GM23338 (cell line): Measurements from ENCODE around the gene PPDPF. TPM values are rescaled to one million over a fixed set of nuclear protein-coding genes. Genes with fewer than 3 reads are reported as not detected.

Experiments used
- ATAC-seq: fragments of 200-7000 bp; cut with Tn5 transposase; 3 replicates; pipeline ENCODE4 v1.9.1; 2020
- DNase-seq: peaks from one replicate; pipeline ENCODE4 v3.0.0-alpha.2; 2015; ENCODE audit warnings: low spot score
- H2AFZ ChIP-seq: fragments of 200-600 bp; sonication (generic); 2 replicates; pipeline ENCODE4 v1.8.0; 2016; ENCODE audit warnings: antibody characterized with exemption, mild to moderate bottlenecking, moderate library complexity
- H3F3A ChIP-seq: fragments of 200-600 bp; sonication (generic); replicated peaks from 2 replicates; pipeline ENCODE4 v1.8.0; 2017; ENCODE audit warnings: antibody characterized with exemption, mixed run types, low read depth
- H3K27ac ChIP-seq: fragments of 200-600 bp; sonication (generic); 2 replicates; pipeline ENCODE4 v1.6.1; 2016; ENCODE audit warnings: low read depth
- H3K27me3 ChIP-seq: fragments of 200-600 bp; sonication (generic); 2 replicates; pipeline ENCODE4 v1.8.0; 2016; ENCODE audit warnings: mild to moderate bottlenecking, mixed run types, moderate library complexity; ENCODE audit not compliant: insufficient read depth
- H3K36me3 ChIP-seq: fragments of 200-600 bp; sonication (generic); 2 replicates; pipeline ENCODE4 v1.8.0; 2016; ENCODE audit warnings: mild to moderate bottlenecking; ENCODE audit not compliant: insufficient read depth
- H3K4me1 ChIP-seq: fragments of 200-600 bp; sonication (generic); 2 replicates; pipeline ENCODE4 v1.8.0; 2016; ENCODE audit warnings: mild to moderate bottlenecking, moderate library complexity; ENCODE audit not compliant: insufficient read depth
- H3K4me2 ChIP-seq: fragments of 200-600 bp; sonication (generic); 2 replicates; pipeline ENCODE4 v1.7.1; 2017; ENCODE audit warnings: mixed run types
- H3K4me3 ChIP-seq: fragments of 200-600 bp; sonication (generic); 2 replicates; pipeline ENCODE4 v1.6.1; 2016; ENCODE audit warnings: mixed run types
- H3K79me2 ChIP-seq: fragments of 200-600 bp; sonication (generic); replicated peaks from 2 replicates; pipeline ENCODE4 v1.8.0; 2017; ENCODE audit warnings: mild to moderate bottlenecking; ENCODE audit not compliant: insufficient read depth
- H3K9me2 ChIP-seq: fragments of 200-600 bp; sonication (generic); 2 replicates; pipeline ENCODE4 v1.8.0; 2017; ENCODE audit not compliant: insufficient read depth
- H4K20me1 ChIP-seq: fragments of 200-600 bp; sonication (generic); replicated peaks from 2 replicates; pipeline ENCODE4 v1.8.0; 2017; ENCODE audit warnings: mild to moderate bottlenecking; ENCODE audit not compliant: insufficient read depth
- H3K27ac Mint-ChIP-seq: 2 replicates; pipeline ENCODE4 v1.8.0; 2020; ENCODE audit warnings: inconsistent platforms, mild to moderate bottlenecking, moderate library complexity, mixed read lengths
- H3K27me3 Mint-ChIP-seq: 3 replicates; pipeline ENCODE4 v1.8.0; 2022; ENCODE audit warnings: low read depth, mild to moderate bottlenecking, moderate library complexity, mixed read lengths, inconsistent platforms; ENCODE audit not compliant: insufficient read depth, poor library complexity
- H3K36me3 Mint-ChIP-seq: 3 replicates; pipeline ENCODE4 v1.8.0; 2021; ENCODE audit warnings: low read depth, mild to moderate bottlenecking, inconsistent platforms, moderate library complexity, mixed read lengths
- H3K4me1 Mint-ChIP-seq: 3 replicates; pipeline ENCODE4 v1.8.0; 2020; ENCODE audit warnings: mild to moderate bottlenecking, inconsistent platforms, mixed read lengths
- H3K4me3 Mint-ChIP-seq: 3 replicates; pipeline ENCODE4 v1.8.0; 2021; ENCODE audit warnings: moderate library complexity, mild to moderate bottlenecking, inconsistent platforms, mixed read lengths
- H3K9me3 Mint-ChIP-seq: 3 replicates; pipeline ENCODE4 v1.8.0; 2020; ENCODE audit warnings: moderate library complexity, mild to moderate bottlenecking, inconsistent platforms, mixed read lengths
- CREB1 ChIP-seq: fragments of 250-450 bp; sonication (Bioruptor Pico); IDR thresholded peaks from 2 replicates; pipeline ENCODE4 v1.5.0; 2020; ENCODE audit warnings: low read depth, mild to moderate bottlenecking, moderate library complexity
- EZH2 ChIP-seq: fragments of 200-600 bp; sonication (generic); IDR thresholded peaks from one replicate; pipeline ENCODE4 v1.8.0; 2017; ENCODE audit warnings: antibody characterized with exemption, mild to moderate bottlenecking, low read depth; ENCODE audit not compliant: unreplicated experiment
- EZH2phosphoT487 ChIP-seq: fragments of 200-600 bp; sonication (generic); IDR thresholded peaks from one replicate; pipeline ENCODE4 v1.8.1; 2018; ENCODE audit warnings: antibody characterized with exemption; ENCODE audit not compliant: unreplicated experiment
- NANOG ChIP-seq: IDR thresholded peaks from 2 replicates; pipeline ENCODE4 v1.6.1; 2016; ENCODE audit warnings: antibody characterized with exemption, borderline replicate concordance
- POLR2AphosphoS5 ChIP-seq: IDR thresholded peaks from 2 replicates; pipeline ENCODE4 v1.6.1; 2016; ENCODE audit warnings: antibody characterized with exemption, low read depth
- STAT1 ChIP-seq: IDR thresholded peaks from one replicate; pipeline ENCODE4 v1.6.1; 2016; ENCODE audit warnings: antibody characterized with exemption; ENCODE audit not compliant: unreplicated experiment
- ZNF114 ChIP-seq: fragments of 250-450 bp; sonication (Bioruptor Pico); IDR thresholded peaks from 2 replicates; pipeline ENCODE4 v1.5.0; 2020; ENCODE audit warnings: mild to moderate bottlenecking, moderate library complexity
- ZNF331 ChIP-seq: fragments of 250-450 bp; sonication (Bioruptor Pico); IDR thresholded peaks from 2 replicates; pipeline ENCODE4 v1.5.0; 2020; ENCODE audit warnings: low read depth, mild to moderate bottlenecking, moderate library complexity
- polyA plus RNA-seq: library from polyadenylated mRNA; unstranded; fragments of >200 nt; fragmentation: Nextera tagmentation; extraction: Ambion mirVana; gene quantifications from 2 replicates; pipeline ENCODE4 v1.2.1, GENCODE V29; 2016
- total RNA-seq: library from RNA; depleted of rRNA; stranded (reverse); fragments of >200 nt; shearing (Covaris generic); gene quantifications from 2 replicates; pipeline ENCODE4 v1.2.3, GENCODE V29; 2014
- TF ChIP-seq, protein P1 (sequence below), 2 experiments: fragments of 200-600 bp in 1 of 2; sonication (generic) in 1 of 2; conservative IDR thresholded peaks; 2 replicates each; pipeline versions ENCODE4 v1.5.1 to v1.6.1; 2016 to 2017; ENCODE audit warnings: antibody characterized with exemption in 2 of 2, low read depth in 2 of 2, mild to moderate bottlenecking in 2 of 2, moderate library complexity in 1 of 2
- TF ChIP-seq, protein P2 (sequence below): fragments of 250-450 bp; sonication (Bioruptor Pico); IDR thresholded peaks from 2 replicates; pipeline ENCODE4 v1.5.0; 2020; ENCODE audit warnings: mild to moderate bottlenecking, moderate library complexity
- TF ChIP-seq, protein P3 (sequence below): IDR thresholded peaks from 2 replicates; pipeline ENCODE4 v1.6.1; 2016; ENCODE audit warnings: antibody characterized with exemption

PPDPF gene
- total and polyA plus RNA-seq, 2 experiments from 2014 or later = 83.9 to 141 TPM

DNA sequence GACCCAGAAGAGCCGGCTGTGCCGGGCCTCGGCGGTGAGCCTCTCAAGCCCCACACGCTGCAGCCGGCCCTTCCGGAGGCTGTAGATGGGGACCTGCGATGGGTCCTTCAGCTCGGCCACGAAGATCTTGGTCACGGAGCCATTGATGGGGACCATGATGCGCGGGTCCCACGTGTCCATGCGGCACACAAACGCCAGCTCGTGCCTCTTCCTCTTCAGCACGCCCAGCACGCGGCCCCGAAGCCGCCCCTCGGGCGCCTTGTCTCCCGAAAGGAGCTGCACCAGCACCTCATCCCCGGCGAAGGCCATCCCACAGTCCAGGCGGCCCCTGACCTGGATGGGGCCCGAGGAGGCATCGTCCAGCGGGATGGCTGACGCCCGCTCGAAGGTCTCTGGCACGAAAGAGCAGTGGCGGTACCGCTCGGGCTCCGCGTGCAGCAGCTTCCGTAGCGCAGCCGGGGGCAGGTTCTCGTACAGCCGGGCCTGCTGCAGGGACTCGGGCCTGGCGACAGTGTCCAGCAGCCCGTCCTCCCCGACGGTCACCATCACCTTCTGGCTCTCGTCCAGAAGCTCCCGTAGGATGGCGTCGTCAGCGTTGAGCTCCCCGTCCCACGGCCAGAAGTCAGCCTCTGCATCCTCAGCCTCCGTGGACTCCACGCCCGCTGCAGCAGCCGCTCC lies 44.6 kb downstream of the PPDPF start:
- H3K4me3 Mint-ChIP-seq = no peak overlapping the region
- ATAC-seq = no peak

DNA sequence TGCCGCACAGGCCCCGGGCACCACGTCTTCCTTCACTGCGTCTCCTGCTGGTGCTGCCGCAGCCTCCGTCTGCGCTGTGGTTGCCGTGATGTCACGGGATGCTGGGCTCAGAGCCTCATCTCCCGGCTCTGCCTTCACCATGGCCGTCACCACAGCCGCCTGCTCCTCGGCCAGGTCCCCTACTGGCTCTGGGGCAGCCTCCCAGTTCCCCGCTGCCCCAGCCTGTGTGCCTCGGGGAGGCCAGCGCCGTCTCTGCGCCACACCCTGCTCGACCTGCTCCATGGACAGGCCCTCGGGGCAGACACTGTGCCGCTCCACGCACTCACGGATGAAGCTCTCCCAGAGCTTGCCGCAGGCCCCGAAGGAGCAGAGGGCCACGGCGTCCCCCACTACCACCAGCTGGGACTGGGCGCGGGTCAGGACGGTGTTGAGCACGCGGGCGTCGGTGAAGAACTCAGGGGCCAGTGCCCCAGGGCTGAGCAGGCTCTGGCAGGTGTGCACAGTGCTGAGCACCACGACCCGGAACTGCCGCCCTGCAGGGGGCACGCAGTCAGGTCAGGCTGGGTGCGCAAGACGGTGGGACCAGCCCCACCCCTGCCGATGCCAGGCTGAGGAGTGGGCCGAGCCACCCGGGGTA lies 45.3 kb downstream of the PPDPF start:
- Mint-ChIP-seq H3K36me3 (no peaks in the 10 kb centered on the region), H3K4me1 (no peaks in the 10 kb centered on the region), H3K4me3 (no peak overlapping the region), H3K27ac (no peak overlapping the region), H3K9me3 (no peaks in the 10 kb centered on the region), H3K27me3 (no peaks in the 10 kb centered on the region)
- no peaks in the 10 kb centered on the region for H3K4me1 ChIP-seq
- H3K27ac ChIP-seq = no peak overlapping the region
- no peaks in the 10 kb centered on the region for H3K9me2 ChIP-seq
- no peaks in the 10 kb centered on the region for H3K36me3 ChIP-seq
- no peaks in the 10 kb centered on the region for H4K20me1 ChIP-seq
- H2AFZ ChIP-seq = no peak overlapping the region
- H3K79me2 ChIP-seq = no peaks in the 10 kb centered on the region
- ATAC-seq (no peak), DNase-seq (no peak)
- no peak overlapping the region for H3K4me3 ChIP-seq
- H3K4me2 ChIP-seq = no peak overlapping the region
- H3K27me3 ChIP-seq = no peaks in the 10 kb centered on the region
- no peaks in the 10 kb centered on the region for H3F3A ChIP-seq
- TF ChIP-seq, protein P1, sequence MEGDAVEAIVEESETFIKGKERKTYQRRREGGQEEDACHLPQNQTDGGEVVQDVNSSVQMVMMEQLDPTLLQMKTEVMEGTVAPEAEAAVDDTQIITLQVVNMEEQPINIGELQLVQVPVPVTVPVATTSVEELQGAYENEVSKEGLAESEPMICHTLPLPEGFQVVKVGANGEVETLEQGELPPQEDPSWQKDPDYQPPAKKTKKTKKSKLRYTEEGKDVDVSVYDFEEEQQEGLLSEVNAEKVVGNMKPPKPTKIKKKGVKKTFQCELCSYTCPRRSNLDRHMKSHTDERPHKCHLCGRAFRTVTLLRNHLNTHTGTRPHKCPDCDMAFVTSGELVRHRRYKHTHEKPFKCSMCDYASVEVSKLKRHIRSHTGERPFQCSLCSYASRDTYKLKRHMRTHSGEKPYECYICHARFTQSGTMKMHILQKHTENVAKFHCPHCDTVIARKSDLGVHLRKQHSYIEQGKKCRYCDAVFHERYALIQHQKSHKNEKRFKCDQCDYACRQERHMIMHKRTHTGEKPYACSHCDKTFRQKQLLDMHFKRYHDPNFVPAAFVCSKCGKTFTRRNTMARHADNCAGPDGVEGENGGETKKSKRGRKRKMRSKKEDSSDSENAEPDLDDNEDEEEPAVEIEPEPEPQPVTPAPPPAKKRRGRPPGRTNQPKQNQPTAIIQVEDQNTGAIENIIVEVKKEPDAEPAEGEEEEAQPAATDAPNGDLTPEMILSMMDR (conservative IDR thresholded peaks at IDR 0.05; ENCODE audit: low read depth in 2 of 2) = no peak
- TF ChIP-seq, protein P2, sequence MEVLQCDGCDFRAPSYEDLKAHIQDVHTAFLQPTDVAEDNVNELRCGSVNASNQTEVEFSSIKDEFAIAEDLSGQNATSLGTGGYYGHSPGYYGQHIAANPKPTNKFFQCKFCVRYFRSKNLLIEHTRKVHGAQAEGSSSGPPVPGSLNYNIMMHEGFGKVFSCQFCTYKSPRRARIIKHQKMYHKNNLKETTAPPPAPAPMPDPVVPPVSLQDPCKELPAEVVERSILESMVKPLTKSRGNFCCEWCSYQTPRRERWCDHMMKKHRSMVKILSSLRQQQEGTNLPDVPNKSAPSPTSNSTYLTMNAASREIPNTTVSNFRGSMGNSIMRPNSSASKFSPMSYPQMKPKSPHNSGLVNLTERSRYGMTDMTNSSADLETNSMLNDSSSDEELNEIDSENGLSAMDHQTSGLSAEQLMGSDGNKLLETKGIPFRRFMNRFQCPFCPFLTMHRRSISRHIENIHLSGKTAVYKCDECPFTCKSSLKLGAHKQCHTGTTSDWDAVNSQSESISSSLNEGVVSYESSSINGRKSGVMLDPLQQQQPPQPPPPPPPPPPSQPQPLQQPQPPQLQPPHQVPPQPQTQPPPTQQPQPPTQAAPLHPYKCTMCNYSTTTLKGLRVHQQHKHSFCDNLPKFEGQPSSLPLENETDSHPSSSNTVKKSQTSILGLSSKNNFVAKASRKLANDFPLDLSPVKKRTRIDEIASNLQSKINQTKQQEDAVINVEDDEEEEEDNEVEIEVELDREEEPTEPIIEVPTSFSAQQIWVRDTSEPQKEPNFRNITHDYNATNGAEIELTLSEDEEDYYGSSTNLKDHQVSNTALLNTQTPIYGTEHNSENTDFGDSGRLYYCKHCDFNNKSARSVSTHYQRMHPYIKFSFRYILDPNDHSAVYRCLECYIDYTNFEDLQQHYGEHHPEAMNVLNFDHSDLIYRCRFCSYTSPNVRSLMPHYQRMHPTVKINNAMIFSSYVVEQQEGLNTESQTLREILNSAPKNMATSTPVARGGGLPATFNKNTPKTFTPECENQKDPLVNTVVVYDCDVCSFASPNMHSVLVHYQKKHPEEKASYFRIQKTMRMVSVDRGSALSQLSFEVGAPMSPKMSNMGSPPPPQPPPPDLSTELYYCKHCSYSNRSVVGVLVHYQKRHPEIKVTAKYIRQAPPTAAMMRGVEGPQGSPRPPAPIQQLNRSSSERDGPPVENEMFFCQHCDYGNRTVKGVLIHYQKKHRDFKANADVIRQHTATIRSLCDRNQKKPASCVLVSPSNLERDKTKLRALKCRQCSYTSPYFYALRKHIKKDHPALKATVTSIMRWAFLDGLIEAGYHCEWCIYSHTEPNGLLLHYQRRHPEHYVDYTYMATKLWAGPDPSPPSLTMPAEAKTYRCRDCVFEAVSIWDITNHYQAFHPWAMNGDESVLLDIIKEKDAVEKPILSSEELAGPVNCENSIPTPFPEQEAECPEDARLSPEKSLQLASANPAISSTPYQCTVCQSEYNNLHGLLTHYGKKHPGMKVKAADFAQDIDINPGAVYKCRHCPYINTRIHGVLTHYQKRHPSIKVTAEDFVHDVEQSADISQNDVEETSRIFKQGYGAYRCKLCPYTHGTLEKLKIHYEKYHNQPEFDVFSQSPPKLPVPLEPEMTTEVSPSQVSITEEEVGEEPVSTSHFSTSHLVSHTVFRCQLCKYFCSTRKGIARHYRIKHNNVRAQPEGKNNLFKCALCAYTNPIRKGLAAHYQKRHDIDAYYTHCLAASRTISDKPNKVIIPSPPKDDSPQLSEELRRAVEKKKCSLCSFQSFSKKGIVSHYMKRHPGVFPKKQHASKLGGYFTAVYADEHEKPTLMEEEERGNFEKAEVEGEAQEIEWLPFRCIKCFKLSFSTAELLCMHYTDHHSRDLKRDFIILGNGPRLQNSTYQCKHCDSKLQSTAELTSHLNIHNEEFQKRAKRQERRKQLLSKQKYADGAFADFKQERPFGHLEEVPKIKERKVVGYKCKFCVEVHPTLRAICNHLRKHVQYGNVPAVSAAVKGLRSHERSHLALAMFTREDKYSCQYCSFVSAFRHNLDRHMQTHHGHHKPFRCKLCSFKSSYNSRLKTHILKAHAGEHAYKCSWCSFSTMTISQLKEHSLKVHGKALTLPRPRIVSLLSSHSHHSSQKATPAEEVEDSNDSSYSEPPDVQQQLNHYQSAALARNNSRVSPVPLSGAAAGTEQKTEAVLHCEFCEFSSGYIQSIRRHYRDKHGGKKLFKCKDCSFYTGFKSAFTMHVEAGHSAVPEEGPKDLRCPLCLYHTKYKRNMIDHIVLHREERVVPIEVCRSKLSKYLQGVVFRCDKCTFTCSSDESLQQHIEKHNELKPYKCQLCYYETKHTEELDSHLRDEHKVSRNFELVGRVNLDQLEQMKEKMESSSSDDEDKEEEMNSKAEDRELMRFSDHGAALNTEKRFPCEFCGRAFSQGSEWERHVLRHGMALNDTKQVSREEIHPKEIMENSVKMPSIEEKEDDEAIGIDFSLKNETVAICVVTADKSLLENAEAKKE (CRISPR knock-in tag) = no peak
- TF ChIP-seq EZH2phosphoT487 (no peak), STAT1 (no peak), POLR2AphosphoS5 (no peak), EZH2 (no peak), NANOG (no peak), ZNF114 (no peak), CREB1 (CRISPR knock-in tag) (no peak)

More for the DNA sequence above, 44.6 kb downstream of the PPDPF start:
- H3K4me1 ChIP-seq = no peaks in the 10 kb centered on the region
- H3K4me1 Mint-ChIP-seq = no peaks in the 10 kb centered on the region
- no peak for TF ChIP-seq ZNF114
- no peak for TF ChIP-seq STAT1
- TF ChIP-seq, protein P3, sequence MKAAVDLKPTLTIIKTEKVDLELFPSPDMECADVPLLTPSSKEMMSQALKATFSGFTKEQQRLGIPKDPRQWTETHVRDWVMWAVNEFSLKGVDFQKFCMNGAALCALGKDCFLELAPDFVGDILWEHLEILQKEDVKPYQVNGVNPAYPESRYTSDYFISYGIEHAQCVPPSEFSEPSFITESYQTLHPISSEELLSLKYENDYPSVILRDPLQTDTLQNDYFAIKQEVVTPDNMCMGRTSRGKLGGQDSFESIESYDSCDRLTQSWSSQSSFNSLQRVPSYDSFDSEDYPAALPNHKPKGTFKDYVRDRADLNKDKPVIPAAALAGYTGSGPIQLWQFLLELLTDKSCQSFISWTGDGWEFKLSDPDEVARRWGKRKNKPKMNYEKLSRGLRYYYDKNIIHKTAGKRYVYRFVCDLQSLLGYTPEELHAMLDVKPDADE = no peak
- TF ChIP-seq ZNF331 (CRISPR knock-in tag) = no peak
- no peak for TF ChIP-seq CREB1 (CRISPR knock-in tag)
- no peak overlapping the region for H3K27ac ChIP-seq
- no peaks in the 10 kb centered on the region for H3K27me3 Mint-ChIP-seq
- no peaks in the 10 kb centered on the region for H3F3A ChIP-seq
- no peaks in the 10 kb centered on the region for H3K27me3 ChIP-seq
- no peaks in the 10 kb centered on the region for H3K9me2 ChIP-seq
- H3K36me3 ChIP-seq = no peaks in the 10 kb centered on the region
- H3K4me3 ChIP-seq = no peak overlapping the region
- no peak for DNase-seq
- H3K36me3 Mint-ChIP-seq = peaks cover 3% of the 10 kb centered on the region; the same call in 1 of the 3 replicates
- H3K4me2 ChIP-seq = no peak overlapping the region
- no peak overlapping the region for H2AFZ ChIP-seq
- no peaks in the 10 kb centered on the region for H4K20me1 ChIP-seq
- H3K9me3 Mint-ChIP-seq = peaks cover 2% of the 10 kb centered on the region; the same call in 1 of the 3 replicates
- H3K27ac Mint-ChIP-seq = no peak overlapping the region
- no peaks in the 10 kb centered on the region for H3K79me2 ChIP-seq
